HT-29 (cell line): ENCODE data around the gene SH2D5. TPM values are rescaled to one million over a fixed set of nuclear protein-coding genes. Genes with fewer than 3 reads are reported as not detected.
"Not testable (repeated sequence)": the region's sequence is repeated elsewhere in the genome, so short reads cannot be mapped to it uniquely, and the experiment has no call there.

Experiments
- DNase-seq: peaks from one replicate; pipeline ENCODE4 v3.0.0-alpha.2; 2015; ENCODE audit warnings: low spot score
- total RNA-seq: library from RNA; depleted of rRNA; stranded (reverse); fragments of >200 nt; shearing (Covaris generic); gene quantifications from 2 replicates; pipeline ENCODE4 v1.2.3, GENCODE V29; 2014

Gene SH2D5
- total RNA-seq, 1 experiment from 2014 or later, result 3.6 TPM

- DNase-seq, result peak; percentile 68
Measured at GRCh38 chr1:20696397-20697333, 35.8 kb downstream of the SH2D5 start.

DNA sequence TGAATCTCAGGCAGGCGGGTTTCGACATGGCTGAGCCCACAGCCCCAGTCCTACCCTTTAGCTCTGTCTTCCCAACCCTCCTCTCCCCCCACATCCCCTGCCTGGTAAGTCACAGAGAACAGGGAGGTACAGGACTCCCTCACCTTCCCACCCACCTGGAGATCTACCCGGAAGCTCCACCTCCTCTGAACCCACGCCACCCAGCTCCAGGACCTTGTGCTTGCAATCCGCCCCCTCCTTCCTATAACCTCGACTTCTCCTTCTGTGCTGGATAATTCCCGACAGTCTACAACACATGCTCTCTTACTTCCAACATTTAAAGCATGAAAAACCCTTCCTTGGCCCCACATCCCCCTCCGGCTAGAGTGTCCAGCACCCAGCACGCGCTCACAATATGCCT is 37.0 kb downstream of the SH2D5 start:
- DNase-seq, result no peak

DNA sequence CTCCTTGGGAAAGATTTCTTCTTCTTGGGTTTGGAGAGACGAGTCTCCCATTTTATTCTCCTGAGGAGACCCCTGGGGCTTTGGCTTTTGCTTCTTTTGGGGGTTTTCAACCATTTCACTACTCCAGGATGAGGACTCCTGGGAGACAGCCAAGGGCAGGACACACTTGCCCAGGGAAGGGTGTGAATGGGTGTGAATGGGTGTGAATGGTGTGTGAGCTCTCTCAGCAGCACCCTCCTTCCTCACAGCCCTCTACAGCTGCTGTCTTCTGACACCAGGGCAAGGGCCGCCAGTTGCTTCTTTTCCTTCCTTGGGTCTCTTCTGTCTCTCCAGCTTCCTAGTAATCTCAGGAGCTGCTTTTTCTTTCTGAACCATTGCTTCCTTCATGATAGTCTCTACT is 38.9 kb downstream of the SH2D5 start:
- no peak for DNase-seq

GRCh38 chr1:20691872-20692271 is 40.6 kb downstream of the SH2D5 start:
- DNase-seq, result no peak

DNA sequence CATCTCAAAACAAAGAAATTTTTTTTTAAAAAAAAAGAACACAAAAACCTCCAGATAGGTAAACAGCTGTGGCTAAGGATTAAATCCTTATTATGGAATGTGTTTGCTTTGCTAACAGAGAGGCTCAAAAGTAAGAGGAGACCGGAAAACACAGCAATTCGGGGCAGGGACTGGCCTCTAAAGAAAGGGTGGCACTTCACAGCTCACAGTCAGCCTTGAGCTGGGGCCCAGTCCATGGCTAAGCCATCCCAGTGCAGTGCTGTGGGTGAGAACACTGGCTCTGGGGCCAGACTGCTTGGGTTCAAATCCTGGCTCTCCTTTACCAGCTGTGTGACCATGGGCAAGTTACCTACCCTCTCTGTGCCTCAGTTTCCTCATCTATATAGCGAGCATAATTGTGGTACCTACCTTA is 42.9 kb downstream of the SH2D5 start:
- DNase-seq, result no peak

GRCh38 chr1:20686883-20687725 is 45.4 kb downstream of the SH2D5 start:
- DNase-seq, result no peak

DNA sequence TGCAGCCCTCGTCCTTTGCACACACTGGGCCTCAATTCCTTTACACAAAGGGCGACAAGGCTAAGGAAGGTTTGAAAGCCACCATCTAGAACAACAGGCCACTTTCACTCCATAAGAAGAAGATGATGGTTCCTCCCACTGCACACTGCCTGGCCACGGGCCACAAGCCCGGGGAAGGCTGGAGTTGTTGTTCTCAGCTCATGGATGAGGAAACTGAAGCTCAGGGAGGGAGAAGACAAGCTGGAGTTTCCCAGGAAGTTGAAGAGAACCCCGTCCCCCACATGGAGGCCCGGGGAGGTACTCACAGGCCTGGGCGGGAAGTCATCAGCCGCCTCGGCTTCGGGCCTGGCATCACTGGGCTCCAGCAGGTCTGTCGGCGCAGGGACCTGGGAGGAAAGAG is 46.8 kb downstream of the SH2D5 start:
- no peak for DNase-seq

GRCh38 chr1:20685099-20685662 is 47.3 kb downstream of the SH2D5 start:
- no peak for DNase-seq

GRCh38 chr1:20684651-20685050 is 47.9 kb downstream of the SH2D5 start:
- DNase-seq, result no peak

- DNase-seq, result no peak
Measured at GRCh38 chr1:20684050-20684620, 48.4 kb downstream of the SH2D5 start.

DNA sequence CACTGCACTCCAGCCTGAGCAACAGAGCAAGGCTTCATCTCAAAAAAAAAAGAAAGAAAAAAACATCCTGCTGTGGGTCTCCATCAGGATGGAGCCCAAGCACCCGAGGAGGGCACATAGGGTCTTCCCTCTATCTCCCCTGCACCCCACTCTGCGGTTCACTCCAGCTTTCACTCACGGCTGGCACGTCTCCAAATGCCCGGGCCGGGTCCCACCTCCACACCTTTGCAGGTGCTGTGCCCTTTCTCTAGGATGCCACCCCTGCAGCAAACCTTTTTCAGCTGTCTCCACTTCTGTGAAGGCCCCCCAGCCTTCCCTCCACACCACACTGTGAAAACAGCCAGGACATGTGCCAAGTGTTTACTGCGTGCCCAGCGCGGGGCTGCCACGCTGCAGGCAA is 48.9 kb downstream of the SH2D5 start:
- no peak for DNase-seq

- DNase-seq, result no peak
Measured at GRCh38 chr1:20682571-20683236, 49.8 kb downstream of the SH2D5 start.

DNA sequence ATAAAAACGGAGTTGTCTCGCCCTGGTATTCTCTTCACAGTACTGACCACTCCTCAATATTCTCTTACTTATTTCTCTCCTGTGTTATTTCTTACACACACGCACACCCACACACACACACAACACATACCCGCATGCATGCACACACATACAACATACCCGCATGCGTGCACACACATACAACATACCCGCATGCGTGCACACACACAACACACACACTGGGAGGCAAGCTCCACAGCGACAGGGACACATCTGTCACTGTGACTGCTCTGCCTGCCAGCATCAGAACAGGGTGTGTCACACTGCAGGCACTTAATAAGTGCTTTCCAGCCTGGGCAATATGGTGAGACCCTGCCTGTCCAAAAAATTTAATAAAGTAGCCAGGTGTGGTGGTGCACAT is 50.5 kb downstream of the SH2D5 start:
- no peak for DNase-seq

- DNase-seq, result no peak
Measured at GRCh38 chr1:20680269-20680668, 52.2 kb downstream of the SH2D5 start.

- DNase-seq, result no peak
Measured at GRCh38 chr1:20678599-20678998, 53.9 kb downstream of the SH2D5 start.

DNA sequence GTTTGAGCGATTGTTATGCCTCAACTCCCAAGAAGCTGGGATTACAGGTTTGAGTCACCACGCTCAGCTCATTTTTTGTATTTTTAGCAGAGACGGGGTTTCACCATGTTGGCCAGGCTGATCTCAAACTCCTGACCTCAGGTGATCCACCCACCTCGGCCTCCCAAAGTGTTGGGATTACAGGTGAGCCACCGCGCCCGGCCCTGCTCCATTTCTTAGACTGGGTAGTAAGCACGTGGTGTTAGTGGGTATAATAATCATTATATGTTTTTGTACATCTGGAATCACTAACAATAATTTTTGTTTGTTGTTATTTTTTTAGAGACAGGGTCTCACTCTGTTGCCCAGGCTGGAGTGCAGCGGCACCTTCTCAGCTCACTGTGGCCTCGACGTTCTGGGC is 58.9 kb downstream of the SH2D5 start:
- DNase-seq, result not testable (repeated sequence)

DNA sequence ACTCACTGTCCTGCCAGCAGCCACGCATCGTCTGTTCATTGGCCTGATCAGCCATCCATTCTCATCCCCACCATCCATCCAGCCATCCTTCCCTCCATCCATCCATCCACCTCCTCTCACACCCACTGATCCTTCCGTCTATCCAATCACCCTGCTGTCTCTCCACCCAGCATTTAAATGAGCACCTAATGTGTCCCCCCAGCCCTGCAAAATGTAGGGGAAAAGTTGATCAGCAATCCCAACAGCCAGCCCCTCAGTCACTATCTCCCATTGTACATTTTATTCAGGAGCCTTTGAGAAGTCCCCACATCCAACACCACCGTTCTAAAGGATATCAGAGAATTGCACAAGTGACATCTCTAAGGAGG is 60.3 kb downstream of the SH2D5 start:
- DNase-seq, result no peak

- no peak for DNase-seq
Measured at GRCh38 chr1:20670936-20671335, 61.6 kb downstream of the SH2D5 start.
